MG63 (cell line): ENCODE measurements around the gene LCOR. TPM values are rescaled to one million over a fixed set of nuclear protein-coding genes. Genes with fewer than 3 reads are reported as not detected.
A peak's percentile ranks its signal among the peaks of the same experiment; 100 is the strongest.

ENCODE experiments used
- DNase-seq: peaks from one replicate; pipeline ENCODE4 v3.0.0-alpha.2; 2020
- H3K27me3 ChIP-seq: fragments of 250-450 bp; sonication (Bioruptor Pico); 2 replicates; pipeline ENCODE4 v1.5.1; 2020; ENCODE audit warnings: mild to moderate bottlenecking, moderate library complexity
- H3K36me3 ChIP-seq: fragments of 250-450 bp; sonication (Bioruptor Pico); 2 replicates; pipeline ENCODE4 v1.5.1; 2020; ENCODE audit warnings: mild to moderate bottlenecking, moderate library complexity
- H3K4me3 ChIP-seq: fragments of 250-450 bp; sonication (Bioruptor Pico); 2 replicates; pipeline ENCODE4 v1.5.1; 2020; ENCODE audit warnings: mild to moderate bottlenecking, moderate library complexity
- H3K9me3 ChIP-seq: fragments of 250-450 bp; sonication (Bioruptor Pico); 2 replicates; pipeline ENCODE4 v1.5.1; 2020; ENCODE audit warnings: mild to moderate bottlenecking, moderate library complexity
- total RNA-seq: library from RNA; depleted of rRNA; stranded (reverse); fragments of >200 nt; shearing (Covaris generic); gene quantifications from 2 replicates; pipeline ENCODE4 v1.2.3, GENCODE V29; 2014; ENCODE audit warnings: low replicate concordance

Gene LCOR
- total RNA-seq, 1 experiment from 2014 or later: 4.3 TPM

DNA sequence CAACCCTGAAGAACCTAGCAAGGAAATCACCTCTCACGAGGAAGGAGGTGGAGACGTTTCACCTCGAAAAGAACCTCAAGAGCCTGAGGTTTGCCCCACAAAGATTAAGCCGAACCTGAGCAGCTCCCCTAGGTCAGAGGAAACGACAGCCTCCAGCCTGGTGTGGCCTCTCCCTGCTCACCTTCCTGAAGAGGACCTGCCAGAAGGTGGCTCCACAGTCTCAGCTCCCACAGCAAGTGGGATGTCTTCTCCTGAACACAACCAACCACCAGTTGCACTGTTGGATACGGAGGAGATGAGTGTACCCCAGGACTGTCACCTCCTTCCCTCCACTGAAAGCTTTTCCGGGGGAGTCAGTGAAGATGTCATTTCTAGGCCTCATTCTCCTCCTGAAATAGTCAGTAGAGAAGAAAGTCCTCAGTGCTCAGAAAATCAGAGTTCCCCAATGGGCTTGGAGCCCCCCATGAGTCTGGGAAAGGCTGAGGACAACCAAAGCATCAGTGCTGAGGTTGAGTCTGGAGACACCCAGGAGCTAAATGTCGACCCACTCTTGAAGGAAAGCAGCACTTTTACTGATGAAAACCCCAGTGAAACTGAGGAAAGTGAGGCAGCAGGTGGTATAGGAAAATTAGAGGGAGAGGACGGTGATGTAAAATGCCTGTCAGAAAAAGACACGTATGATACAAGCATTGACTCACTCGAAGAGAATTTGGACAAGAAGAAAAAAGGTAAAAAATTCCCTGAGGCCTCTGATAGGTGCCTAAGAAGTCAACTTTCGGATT lies 150.2 kb downstream of the LCOR start:
- no peaks in the 10 kb centered on the region for H3K9me3 ChIP-seq
- H3K27me3 ChIP-seq: no peaks in the 10 kb centered on the region
- H3K36me3 ChIP-seq: peaks cover 16% of the 10 kb centered on the region
- no peak overlapping the region for H3K4me3 ChIP-seq
- no peak for DNase-seq

DNA sequence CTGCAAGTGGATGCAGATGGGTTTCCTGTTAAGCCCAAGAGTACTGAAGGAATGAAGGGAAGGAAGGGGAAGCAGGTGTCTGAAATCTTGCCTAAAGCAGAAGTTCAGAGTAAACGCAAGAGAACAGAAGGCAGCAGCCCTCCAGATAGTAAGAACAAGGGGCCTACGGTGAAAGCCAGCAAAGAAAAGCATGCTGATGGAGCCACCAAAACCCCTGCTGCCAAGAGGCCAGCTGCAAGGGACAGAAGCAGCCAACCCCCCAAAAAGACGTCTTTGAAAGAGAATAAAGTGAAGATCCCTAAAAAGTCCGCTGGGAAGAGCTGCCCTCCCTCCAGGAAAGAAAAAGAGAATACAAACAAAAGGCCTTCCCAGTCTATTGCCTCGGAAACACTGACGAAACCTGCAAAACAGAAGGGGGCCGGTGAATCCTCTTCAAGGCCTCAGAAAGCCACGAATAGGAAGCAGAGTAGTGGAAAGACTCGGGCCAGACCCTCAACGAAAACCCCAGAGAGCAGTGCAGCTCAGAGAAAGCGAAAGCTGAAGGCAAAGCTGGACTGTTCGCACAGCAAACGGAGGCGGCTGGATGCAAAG lies 152.5 kb downstream of the LCOR start:
- Histone ChIP-seq H3K9me3 (no peaks in the 10 kb centered on the region), H3K36me3 (peaks cover 16% of the 10 kb centered on the region)
- no peak for DNase-seq

DNA sequence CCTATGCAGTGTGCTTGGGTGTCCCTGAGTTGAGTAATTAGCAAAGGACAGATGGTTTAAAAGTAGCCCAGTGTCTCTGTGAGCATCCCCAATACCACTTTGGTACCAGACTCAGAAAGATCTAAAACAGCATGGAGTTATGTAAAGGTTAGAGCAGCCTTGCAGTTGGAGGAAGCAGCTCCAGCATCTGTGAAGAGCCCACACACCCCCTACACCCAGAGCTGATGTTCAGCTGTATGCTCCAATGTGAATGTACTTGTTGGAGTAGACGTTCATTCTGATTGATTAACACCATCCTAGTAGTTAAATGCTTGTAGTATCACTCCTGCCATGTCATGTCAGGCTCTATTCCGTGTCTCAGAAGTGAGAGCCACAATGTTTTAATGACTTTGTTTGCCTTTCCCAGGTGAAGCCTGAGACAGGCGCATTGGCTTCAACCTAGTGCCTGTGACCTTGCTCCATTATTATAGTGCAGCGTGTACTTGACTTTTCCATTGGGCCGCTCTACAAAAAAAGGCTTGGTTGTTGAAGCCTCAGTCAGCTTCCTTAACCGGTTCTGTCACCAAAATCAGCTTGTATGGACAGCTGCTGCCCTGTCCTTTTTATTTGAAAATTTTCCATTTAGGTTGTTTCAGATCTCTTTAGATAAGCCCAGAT lies 154.2 kb downstream of the LCOR start:
- Histone ChIP-seq H3K36me3 (peaks cover 9% of the 10 kb centered on the region), H3K27me3 (no peaks in the 10 kb centered on the region), H3K4me3 (no peak overlapping the region), H3K9me3 (no peaks in the 10 kb centered on the region)
- no peak for DNase-seq

More for the DNA sequence above, 152.5 kb downstream of the LCOR start:
- H3K4me3 ChIP-seq: no peak overlapping the region
- no peaks in the 10 kb centered on the region for H3K27me3 ChIP-seq

DNA sequence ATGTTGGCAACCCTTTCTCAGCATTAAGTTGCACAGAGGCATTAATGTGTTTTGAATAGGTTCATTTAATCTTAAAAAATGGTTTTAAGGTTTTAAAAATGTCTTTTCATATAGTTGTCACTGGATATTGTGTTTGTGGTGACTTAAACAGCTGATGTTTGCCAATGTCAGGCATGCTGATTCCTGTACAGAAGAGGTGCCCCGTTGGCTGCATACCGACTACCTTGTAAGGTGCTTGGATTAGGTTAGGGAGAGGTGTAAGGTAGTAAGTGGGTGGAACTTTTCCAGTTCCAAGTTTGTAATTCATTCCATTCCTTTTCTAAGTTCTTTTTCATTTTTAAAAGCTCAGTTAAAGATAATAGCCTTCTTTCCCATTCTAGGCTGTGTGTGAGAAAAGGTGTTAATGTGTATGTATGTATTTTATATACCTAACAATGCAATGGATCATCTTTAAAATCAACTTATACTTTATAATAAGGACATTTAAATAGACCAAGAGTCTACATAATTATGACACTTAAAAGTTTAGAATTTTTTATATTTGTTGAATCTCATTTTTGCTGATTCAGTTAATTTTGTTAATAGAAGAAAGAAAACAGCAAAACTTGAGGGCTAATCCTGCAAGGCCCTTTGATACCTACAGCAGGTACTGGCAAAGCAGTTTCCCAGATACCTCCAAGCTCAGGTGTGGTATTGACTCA lies 155.2 kb downstream of the LCOR start:
- no peaks in the 10 kb centered on the region for H3K27me3 ChIP-seq
- H3K4me3 ChIP-seq: no peak overlapping the region
- H3K9me3 ChIP-seq: no peaks in the 10 kb centered on the region
- 0 out of 2 replicates have a peak, but pooled peaks cover 2% of the 10 kb centered on the region for H3K36me3 ChIP-seq
- DNase-seq: no peak

DNA sequence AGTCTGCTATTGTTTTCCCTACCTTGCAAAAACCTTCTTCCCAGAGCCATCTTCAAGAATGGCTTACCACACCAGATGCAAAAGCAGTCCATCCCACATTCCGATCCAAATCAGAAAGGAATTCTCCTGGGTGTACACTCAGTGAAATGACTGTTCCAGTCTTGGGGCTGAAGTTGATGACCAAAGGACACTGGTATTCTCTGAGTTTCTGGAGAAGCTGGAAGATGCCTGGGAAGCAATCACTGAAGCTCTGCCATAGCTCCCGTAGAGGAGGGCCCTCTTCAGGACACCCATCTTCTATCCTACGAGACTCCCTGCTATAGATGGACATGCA lies 155.7 kb downstream of the LCOR start:
- no peak overlapping the region for H3K4me3 ChIP-seq
- DNase-seq: no peak
- no peaks in the 10 kb centered on the region for H3K9me3 ChIP-seq
- H3K36me3 ChIP-seq: no peaks in the 10 kb centered on the region
- no peaks in the 10 kb centered on the region for H3K27me3 ChIP-seq

DNA sequence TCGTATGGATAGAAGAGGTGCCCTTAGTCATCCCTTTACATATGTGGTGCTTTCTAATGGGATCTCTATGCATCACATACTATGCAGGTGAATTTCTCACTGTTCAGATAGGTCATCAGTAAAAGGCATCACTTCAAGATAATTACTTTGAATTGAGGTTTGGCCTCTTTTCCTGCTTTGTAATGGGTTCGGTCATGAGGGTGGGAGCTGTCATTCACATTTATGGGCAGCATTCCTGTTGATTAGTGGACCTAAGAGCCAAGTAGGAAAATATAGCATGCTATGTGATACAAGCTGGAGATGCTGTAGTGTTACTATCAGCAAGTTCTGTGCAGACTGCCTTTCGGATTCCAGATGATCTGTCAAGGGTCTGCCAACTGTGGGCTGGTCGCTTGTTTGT lies 156.3 kb downstream of the LCOR start:
- DNase-seq: no peak
- no peaks in the 10 kb centered on the region for H3K9me3 ChIP-seq
- H3K27me3 ChIP-seq: no peaks in the 10 kb centered on the region
- no peak overlapping the region for H3K4me3 ChIP-seq
- H3K36me3 ChIP-seq: no peaks in the 10 kb centered on the region

DNA sequence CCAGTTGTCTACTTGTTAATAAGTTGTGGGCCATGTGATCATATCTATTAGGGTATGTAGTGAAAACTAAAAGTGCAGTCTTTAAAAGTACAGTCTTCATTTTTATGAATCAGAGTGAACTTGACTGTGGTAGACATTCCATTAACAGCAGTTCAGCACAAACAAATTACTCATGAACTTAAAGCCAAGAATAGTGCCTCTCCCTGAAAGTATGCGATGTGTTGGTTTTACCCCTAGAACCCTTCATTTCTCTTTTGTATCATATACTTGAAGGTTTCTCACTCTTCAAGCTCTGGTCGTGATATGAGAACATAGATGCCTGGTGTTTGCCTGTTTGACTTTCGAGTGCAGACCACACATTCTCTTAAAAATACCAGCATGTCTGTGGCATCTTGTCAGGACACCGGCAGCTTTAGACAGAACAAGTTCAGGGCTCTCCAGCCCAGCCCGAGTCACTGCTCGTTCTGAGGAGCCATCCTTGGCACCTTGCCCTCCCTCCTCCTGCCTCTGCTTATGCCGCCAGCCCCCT lies 159.3 kb downstream of the LCOR start:
- peak; percentile 77 for DNase-seq
- Histone ChIP-seq H3K36me3 (no peaks in the 10 kb centered on the region), H3K27me3 (no peaks in the 10 kb centered on the region), H3K4me3 (no peak overlapping the region), H3K9me3 (no peaks in the 10 kb centered on the region)

DNA sequence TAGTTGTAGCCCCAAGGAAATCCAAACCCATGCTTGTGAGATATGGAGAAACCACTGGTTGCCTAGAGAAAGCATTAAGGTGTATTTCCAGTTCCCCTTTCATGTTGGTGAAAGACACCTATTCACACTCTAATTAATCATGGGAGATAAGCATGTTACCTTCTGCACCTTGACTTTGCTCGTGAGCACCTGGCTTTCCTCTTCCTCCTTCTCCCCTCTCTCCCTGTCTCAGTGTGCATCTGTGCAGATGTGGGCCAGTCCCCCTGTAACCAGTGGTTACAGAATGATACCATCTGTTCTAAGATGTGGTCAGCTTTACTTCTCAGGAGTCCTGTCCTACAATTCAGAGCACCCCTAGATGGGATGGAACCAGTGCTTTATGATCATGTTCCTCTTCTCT lies 160.6 kb downstream of the LCOR start:
- DNase-seq: no peak
- Histone ChIP-seq H3K36me3 (no peaks in the 10 kb centered on the region), H3K9me3 (no peaks in the 10 kb centered on the region), H3K27me3 (no peaks in the 10 kb centered on the region), H3K4me3 (no peak overlapping the region)

DNA sequence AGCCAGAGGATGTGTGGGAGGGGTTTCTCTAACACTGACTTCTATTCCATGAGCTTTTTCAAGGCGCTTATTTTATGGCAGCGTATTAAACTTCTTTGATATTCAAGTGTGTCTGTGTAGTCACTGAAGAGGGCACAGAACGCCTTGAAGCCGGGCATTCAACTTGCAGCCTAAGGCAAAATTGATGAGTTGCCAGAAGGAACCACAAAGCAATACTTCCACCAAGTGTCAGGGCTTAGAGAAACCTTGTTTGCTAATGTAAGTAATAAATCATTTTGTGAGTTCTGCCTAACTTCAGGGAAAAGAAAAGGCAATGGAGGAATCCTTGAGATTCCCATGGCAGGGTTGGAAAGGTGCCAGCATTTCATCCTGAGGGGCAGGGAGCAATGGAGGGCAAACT lies 163.8 kb downstream of the LCOR start:
- DNase-seq: no peak
- Histone ChIP-seq H3K27me3 (no peaks in the 10 kb centered on the region), H3K36me3 (no peaks in the 10 kb centered on the region), H3K9me3 (no peaks in the 10 kb centered on the region), H3K4me3 (no peak overlapping the region)

DNA sequence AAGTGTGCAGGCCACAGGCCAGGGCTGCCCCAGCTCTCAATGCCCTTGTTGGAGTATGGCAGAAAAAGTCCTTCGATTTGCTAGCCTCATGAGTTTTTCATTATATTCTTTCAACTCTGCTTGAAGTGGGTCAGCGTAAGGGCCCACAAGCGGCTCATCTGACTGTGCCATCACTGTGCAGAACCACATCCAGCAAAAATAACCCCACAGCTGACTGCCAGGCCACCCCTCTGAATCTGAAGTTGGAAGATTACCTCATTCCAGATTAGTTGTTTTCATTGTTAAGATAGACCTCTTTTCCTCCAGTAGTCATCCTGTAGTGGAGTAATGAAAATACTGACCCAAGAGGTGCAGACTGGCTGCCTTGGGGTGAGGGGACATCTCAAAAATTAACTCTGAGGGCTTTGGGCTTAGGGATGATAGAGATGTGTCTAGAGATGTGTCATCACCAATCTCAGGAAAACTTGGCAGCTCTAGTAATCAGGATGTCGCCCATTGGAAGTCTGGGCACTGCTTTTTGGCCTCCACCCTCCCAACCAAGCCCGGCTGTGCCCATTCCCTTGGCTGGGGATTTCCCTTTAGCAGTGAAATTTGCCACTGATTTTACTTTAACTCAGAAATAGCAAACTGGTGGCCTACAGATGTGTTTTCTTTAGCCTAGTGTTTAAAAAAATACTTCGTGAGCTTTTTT lies 164.3 kb downstream of the LCOR start:
- DNase-seq: peak; percentile 58
- Histone ChIP-seq H3K9me3 (no peaks in the 10 kb centered on the region), H3K36me3 (no peaks in the 10 kb centered on the region), H3K4me3 (no peak overlapping the region), H3K27me3 (no peaks in the 10 kb centered on the region)

DNA sequence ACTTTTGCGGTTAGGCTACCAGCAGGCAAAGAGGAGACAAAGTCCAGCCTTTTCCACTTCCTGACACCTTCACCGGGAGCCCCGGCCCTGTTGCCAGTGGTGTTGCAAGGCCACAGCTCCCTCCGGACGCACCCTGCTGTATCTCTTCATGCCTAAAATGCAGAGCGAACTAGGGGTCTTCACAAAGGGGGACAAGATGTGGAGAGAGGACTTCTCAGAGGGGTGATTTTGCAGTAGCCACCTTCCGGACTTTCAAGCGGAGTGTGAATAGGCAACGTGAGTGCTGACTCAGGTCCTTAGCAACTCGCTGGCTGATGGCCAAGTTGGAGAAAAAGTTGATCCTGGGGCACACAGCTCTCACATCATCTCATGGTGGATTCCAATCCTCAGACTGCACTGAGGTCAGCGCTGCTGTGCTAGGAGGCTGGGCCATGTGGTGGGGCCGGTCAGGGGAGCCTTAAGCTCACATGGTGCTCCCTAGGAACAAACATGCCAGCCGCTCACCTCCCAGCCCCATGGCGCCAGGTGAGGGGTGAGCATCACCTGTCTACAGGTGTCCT lies 166.3 kb downstream of the LCOR start:
- DNase-seq: peak; percentile 38
- Histone ChIP-seq H3K36me3 (no peaks in the 10 kb centered on the region), H3K4me3 (no peak overlapping the region), H3K9me3 (no peaks in the 10 kb centered on the region), H3K27me3 (no peaks in the 10 kb centered on the region)

DNA sequence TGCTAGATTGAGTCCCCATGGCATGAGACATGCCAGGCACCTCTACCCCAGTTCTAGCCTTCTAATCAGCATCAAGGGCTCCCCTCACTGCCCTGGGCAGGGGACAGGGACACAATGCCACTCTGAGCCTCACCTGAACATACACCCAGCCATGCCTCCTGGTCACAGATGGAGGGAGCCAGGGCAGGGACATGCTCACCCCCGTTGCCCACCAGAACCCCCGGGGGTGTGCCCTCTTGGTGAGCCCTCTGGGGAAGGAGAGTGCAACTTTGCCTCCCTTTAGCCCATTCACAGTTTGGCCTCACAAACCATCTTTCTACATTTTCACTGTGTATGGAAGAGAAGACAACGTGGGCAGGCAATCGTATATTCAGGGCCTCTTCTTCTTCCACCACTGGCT lies 167.2 kb downstream of the LCOR start:
- H3K9me3 ChIP-seq: no peaks in the 10 kb centered on the region
- no peaks in the 10 kb centered on the region for H3K36me3 ChIP-seq
- DNase-seq: no peak
- no peaks in the 10 kb centered on the region for H3K27me3 ChIP-seq
- H3K4me3 ChIP-seq: no peak overlapping the region

DNA sequence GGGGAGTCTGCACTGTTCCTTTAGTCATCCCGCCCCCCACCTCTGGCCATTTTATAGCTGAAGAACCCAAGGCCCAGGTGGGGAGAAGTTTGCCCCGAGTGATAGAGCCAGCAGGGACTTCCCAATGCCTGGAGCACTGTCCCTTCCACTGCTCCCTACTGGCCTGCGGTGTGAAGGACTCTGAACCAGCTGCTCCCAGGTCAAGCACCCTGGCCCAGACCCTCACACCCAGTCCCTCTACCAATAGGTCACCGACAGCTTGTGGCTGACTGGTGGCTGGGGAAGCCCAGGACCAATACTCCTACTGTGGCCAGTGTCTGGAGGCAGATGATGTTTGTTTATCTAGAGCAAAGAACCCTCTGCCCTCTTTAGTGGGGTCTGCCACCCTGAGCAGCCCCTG lies 167.9 kb downstream of the LCOR start:
- no peak for DNase-seq
- no peaks in the 10 kb centered on the region for H3K27me3 ChIP-seq
- H3K36me3 ChIP-seq: no peaks in the 10 kb centered on the region
- no peak overlapping the region for H3K4me3 ChIP-seq
- H3K9me3 ChIP-seq: no peaks in the 10 kb centered on the region

DNA sequence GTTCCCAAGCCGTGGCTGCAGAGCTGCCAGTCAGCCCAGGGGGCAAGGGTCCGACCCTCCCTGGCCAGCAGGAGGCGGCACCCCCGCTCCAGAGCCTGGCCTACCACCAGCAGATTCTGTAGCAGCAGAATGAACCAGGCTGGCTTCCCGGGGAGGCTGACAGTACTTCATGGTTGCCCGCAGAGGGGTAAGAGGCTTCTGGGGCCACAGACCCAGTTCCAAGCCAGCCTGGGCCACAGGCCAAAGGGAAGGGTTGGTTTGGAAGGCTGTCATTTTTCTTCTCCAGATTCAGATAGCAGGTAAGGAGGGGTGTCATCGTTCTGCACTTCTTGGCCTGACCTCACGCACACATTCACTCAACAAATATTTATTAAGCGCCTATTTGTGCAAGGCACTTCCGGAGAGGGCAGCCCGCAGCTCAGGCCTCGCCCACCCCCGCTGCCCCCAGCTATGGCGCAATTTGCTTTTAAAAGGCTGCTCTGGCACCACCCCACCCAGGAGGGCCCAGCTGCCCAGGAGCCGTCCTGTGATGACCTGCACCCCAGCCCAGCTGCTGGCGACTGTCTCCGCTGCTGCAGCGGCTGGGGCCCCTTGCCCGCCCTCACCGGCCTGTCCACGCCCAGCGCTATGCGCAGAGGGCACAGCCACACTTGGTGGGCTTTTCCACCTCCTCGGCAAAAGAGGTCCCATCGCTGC lies 168.5 kb downstream of the LCOR start:
- no peaks in the 10 kb centered on the region for H3K27me3 ChIP-seq
- no peaks in the 10 kb centered on the region for H3K9me3 ChIP-seq
- peak; percentile 82 for DNase-seq
- H3K4me3 ChIP-seq: no peak overlapping the region
- no peaks in the 10 kb centered on the region for H3K36me3 ChIP-seq

DNA sequence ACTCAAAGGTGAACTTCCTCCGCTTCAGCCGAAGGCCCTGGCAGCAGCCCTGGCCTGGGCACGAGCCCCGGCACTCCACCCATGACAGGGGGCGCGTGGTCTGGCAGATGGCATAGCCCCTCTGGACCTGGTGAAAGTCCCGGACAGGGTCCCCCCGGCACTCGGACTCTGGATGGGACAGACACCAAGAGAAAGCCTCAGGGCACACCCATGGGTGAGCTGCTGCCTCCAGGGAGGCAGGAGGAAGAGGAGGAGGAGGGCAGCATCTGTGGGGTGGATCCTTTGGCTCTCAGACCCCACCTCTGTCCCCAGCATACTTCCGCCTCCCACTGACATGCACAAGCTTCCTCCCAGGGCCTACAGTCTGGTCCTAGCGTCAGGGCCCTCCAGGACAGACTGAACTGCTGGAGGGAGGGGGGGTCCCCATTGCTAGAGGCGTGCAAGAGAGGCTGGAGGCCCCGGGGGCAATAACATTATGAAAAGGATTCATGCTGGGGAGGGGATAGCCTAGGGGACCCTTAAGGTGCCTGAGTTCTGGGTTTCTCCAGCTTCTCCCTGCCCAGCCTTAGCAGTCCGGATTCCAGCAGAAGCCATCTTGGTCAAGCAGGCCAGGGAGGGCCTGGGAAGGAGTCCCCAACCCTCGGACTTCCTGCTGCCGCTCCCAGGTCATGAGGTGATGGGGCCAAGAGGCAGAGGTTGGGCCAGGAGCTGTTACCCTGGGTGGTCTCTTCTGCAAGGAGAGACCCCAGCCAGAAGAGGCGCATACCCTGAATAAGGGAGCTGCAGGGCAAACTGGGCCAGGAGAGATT lies 169.3 kb downstream of the LCOR start:
- H3K9me3 ChIP-seq: no peaks in the 10 kb centered on the region
- no peaks in the 10 kb centered on the region for H3K36me3 ChIP-seq
- no peak overlapping the region for H3K4me3 ChIP-seq
- DNase-seq: no peak
- no peaks in the 10 kb centered on the region for H3K27me3 ChIP-seq
